ENCODE measurements around the gene PCNX1.

The PCNX1 gene

GRCh38 chr14:70955543-70956480 lies 48.6 kb downstream of the PCNX1 start:
- Histone ChIP-seq H3K4me1 (ENCODE audit: control insufficient read depth, insufficient read depth, low read length) (no peaks in the 10 kb centered on the region), H3K27me3 (ENCODE audit: control insufficient read depth, insufficient read depth, low read length) (no peaks in the 10 kb centered on the region), H3K27ac (ENCODE audit: low read depth, low read length) (no peak overlapping the region), H3K9ac (ENCODE audit: low read length) (no peak overlapping the region), H3K36me3 (ENCODE audit: control insufficient read depth, insufficient read depth, low read length) (no peaks in the 10 kb centered on the region), H3K4me3 (ENCODE audit: low read length) (no peak overlapping the region)

DNA sequence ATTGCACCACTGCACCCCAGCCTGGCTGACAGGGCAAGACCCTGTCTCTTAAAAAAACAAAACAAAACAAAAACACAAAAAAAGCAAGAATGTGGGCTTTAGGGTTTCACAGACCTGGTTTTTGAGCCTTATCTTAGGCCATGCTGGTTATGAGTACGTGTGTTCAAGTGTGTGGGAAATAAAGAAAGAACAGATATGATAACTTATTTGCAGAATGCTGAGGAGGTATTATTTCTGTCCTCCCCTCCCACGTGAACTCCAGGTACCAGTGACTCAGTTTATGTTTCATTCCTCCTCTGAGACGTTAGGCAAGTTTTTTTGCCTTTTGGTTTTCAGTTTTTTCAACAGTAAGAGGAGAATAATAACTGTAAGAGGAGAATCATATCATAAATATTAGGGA lies 49.3 kb downstream of the PCNX1 start:
- H3K27me3 ChIP-seq (ENCODE audit: control insufficient read depth, insufficient read depth, low read length), result no peaks in the 10 kb centered on the region
- no peaks in the 10 kb centered on the region for H3K4me1 ChIP-seq (ENCODE audit: control insufficient read depth, insufficient read depth, low read length)
- no peak overlapping the region for H3K4me3 ChIP-seq (ENCODE audit: low read length)
- H3K27ac ChIP-seq (ENCODE audit: low read depth, low read length), result no peak overlapping the region
- H3K9ac ChIP-seq (ENCODE audit: low read length), result no peak overlapping the region
- H3K36me3 ChIP-seq (ENCODE audit: control insufficient read depth, insufficient read depth, low read length), result no peaks in the 10 kb centered on the region

DNA sequence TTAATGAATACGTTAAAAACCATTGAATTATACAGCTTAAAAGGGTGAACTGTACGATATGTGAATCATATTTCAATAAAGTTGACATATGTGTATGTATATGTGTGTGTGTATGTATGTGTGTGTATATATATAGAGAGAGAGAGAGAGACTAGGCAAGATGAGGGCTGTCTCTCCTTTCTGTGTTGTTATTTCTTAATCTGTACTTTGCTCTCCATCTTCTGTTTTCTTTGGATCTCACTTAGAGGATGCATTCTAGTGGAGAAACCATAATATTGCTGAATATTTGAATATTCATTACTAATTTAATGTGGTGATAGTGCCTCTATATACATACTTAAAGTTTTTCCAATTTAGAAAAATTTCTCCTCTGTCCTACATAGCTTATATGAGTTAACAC lies 50.5 kb downstream of the PCNX1 start:
- Histone ChIP-seq H3K4me1 (ENCODE audit: control insufficient read depth, insufficient read depth, low read length) (no peaks in the 10 kb centered on the region), H3K27ac (ENCODE audit: low read depth, low read length) (no peak overlapping the region), H3K27me3 (ENCODE audit: control insufficient read depth, insufficient read depth, low read length) (no peaks in the 10 kb centered on the region)

DNA sequence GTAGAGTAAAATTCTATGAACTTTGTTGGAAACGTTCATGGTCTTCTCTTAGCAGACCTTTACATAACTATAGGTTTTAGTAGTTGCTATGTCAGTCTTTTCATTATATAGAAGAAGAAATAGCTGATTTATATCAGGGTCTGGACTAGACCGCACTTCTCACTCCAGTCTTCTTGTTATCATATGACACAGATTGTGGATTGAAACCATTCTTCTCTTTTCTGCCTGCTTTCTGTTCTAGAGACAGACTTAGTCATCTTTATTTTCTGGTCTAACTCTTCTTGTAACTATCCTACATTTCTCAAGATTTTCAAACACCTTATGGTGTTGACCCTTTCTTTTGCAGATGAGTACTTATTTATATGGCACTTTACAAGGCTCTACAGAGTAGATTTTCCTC lies 55.7 kb downstream of the PCNX1 start:
- Histone ChIP-seq H3K4me1 (ENCODE audit: control insufficient read depth, insufficient read depth, low read length) (no peaks in the 10 kb centered on the region), H3K27me3 (ENCODE audit: control insufficient read depth, insufficient read depth, low read length) (no peaks in the 10 kb centered on the region), H3K4me3 (ENCODE audit: low read length) (no peak overlapping the region), H3K36me3 (ENCODE audit: control insufficient read depth, insufficient read depth, low read length) (peaks cover 2% of the 10 kb centered on the region), H3K9ac (ENCODE audit: low read length) (no peak overlapping the region), H3K27ac (ENCODE audit: low read depth, low read length) (no peak overlapping the region)

More for the DNA sequence above, 50.5 kb downstream of the PCNX1 start:
- no peak overlapping the region for H3K9ac ChIP-seq (ENCODE audit: low read length)
- peaks cover 2% of the 10 kb centered on the region for H3K36me3 ChIP-seq (ENCODE audit: control insufficient read depth, insufficient read depth, low read length)
- H3K4me3 ChIP-seq (ENCODE audit: low read length), result no peak overlapping the region

DNA sequence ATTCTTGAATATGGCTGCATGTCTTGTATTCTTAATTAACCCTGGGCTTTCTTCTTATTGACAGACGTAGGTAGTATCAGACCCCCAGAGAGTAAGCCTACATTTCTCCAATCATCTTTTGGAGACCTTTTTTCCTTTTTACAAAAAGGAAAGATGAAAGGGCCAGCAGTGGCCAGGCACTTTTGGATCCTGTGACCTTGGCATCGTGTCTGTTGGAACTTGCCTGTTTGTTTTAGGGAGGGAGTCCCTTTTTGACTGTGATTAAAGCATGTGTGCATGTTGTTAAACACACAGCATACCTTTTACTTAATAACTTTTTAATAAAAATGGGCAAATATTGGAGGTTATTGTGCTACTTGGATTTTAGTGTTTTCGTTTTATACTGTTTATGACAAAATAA lies 57.2 kb downstream of the PCNX1 start:
- no peaks in the 10 kb centered on the region for H3K27me3 ChIP-seq (ENCODE audit: control insufficient read depth, insufficient read depth, low read length)
- H3K9ac ChIP-seq (ENCODE audit: low read length), result no peak overlapping the region
- no peaks in the 10 kb centered on the region for H3K4me1 ChIP-seq (ENCODE audit: control insufficient read depth, insufficient read depth, low read length)
- H3K4me3 ChIP-seq (ENCODE audit: low read length), result no peak overlapping the region
- H3K27ac ChIP-seq (ENCODE audit: low read depth, low read length), result no peak overlapping the region
- H3K36me3 ChIP-seq (ENCODE audit: control insufficient read depth, insufficient read depth, low read length), result peaks cover 2% of the 10 kb centered on the region

GRCh38 chr14:70971560-70971959 lies 64.3 kb downstream of the PCNX1 start:
- Histone ChIP-seq H3K36me3 (ENCODE audit: control insufficient read depth, insufficient read depth, low read length) (no peaks in the 10 kb centered on the region), H3K27ac (ENCODE audit: low read depth, low read length) (no peak overlapping the region), H3K27me3 (ENCODE audit: control insufficient read depth, insufficient read depth, low read length) (no peaks in the 10 kb centered on the region), H3K4me3 (ENCODE audit: low read length) (no peak overlapping the region), H3K4me1 (ENCODE audit: control insufficient read depth, insufficient read depth, low read length) (no peaks in the 10 kb centered on the region), H3K9ac (ENCODE audit: low read length) (no peak overlapping the region)

GRCh38 chr14:70972107-70972976 lies 65.1 kb downstream of the PCNX1 start:
- no peaks in the 10 kb centered on the region for H3K4me1 ChIP-seq (ENCODE audit: control insufficient read depth, insufficient read depth, low read length)
- no peaks in the 10 kb centered on the region for H3K27me3 ChIP-seq (ENCODE audit: control insufficient read depth, insufficient read depth, low read length)
- peaks cover 2% of the 10 kb centered on the region for H3K36me3 ChIP-seq (ENCODE audit: control insufficient read depth, insufficient read depth, low read length)
- H3K27ac ChIP-seq (ENCODE audit: low read depth, low read length), result no peak overlapping the region
- no peak overlapping the region for H3K4me3 ChIP-seq (ENCODE audit: low read length)
- no peak overlapping the region for H3K9ac ChIP-seq (ENCODE audit: low read length)

GRCh38 chr14:70976591-70976990 lies 69.3 kb downstream of the PCNX1 start:
- H3K4me3 ChIP-seq (ENCODE audit: low read length), result no peak overlapping the region
- peaks cover 11% of the 10 kb centered on the region for H3K36me3 ChIP-seq (ENCODE audit: control insufficient read depth, insufficient read depth, low read length)
- no peak overlapping the region for H3K27ac ChIP-seq (ENCODE audit: low read depth, low read length)
- no peak overlapping the region for H3K9ac ChIP-seq (ENCODE audit: low read length)
- H3K4me1 ChIP-seq (ENCODE audit: control insufficient read depth, insufficient read depth, low read length), result no peaks in the 10 kb centered on the region
- H3K27me3 ChIP-seq (ENCODE audit: control insufficient read depth, insufficient read depth, low read length), result no peaks in the 10 kb centered on the region

GRCh38 chr14:70981000-70981952 lies 74.0 kb downstream of the PCNX1 start:
- Histone ChIP-seq H3K36me3 (ENCODE audit: control insufficient read depth, insufficient read depth, low read length) (peaks cover 11% of the 10 kb centered on the region), H3K27me3 (ENCODE audit: control insufficient read depth, insufficient read depth, low read length) (no peaks in the 10 kb centered on the region), H3K4me1 (ENCODE audit: control insufficient read depth, insufficient read depth, low read length) (no peaks in the 10 kb centered on the region), H3K9ac (ENCODE audit: low read length) (no peak overlapping the region), H3K27ac (ENCODE audit: low read depth, low read length) (no peak overlapping the region), H3K4me3 (ENCODE audit: low read length) (no peak overlapping the region)

DNA sequence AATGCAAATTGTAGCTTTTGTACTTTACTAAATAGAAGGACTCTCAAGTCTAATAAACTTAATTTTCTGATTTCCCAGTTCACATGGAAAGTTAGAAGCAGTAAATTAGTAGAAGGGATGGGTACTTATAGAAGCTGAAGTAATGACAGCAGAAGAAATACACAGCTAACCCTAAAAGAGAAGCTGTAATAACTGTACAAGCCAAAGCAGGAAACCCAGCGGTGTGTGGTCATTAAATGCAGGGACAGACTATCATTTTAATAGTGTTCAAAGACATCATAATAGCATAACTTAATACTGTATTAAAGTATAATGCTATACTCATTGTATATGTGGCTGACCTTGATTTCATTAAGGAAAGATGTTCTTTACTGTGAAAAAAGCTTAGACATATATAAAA lies 74.9 kb downstream of the PCNX1 start:
- no peak overlapping the region for H3K4me3 ChIP-seq (ENCODE audit: low read length)
- peaks cover 11% of the 10 kb centered on the region for H3K36me3 ChIP-seq (ENCODE audit: control insufficient read depth, insufficient read depth, low read length)
- H3K4me1 ChIP-seq (ENCODE audit: control insufficient read depth, insufficient read depth, low read length), result no peaks in the 10 kb centered on the region
- H3K27me3 ChIP-seq (ENCODE audit: control insufficient read depth, insufficient read depth, low read length), result no peaks in the 10 kb centered on the region
- no peak overlapping the region for H3K9ac ChIP-seq (ENCODE audit: low read length)
- no peak overlapping the region for H3K27ac ChIP-seq (ENCODE audit: low read depth, low read length)

- Histone ChIP-seq H3K27ac (ENCODE audit: low read depth, low read length) (no peak overlapping the region), H3K9ac (ENCODE audit: low read length) (no peak overlapping the region), H3K27me3 (ENCODE audit: control insufficient read depth, insufficient read depth, low read length) (no peaks in the 10 kb centered on the region), H3K4me3 (ENCODE audit: low read length) (no peak overlapping the region), H3K36me3 (ENCODE audit: control insufficient read depth, insufficient read depth, low read length) (no peaks in the 10 kb centered on the region), H3K4me1 (ENCODE audit: control insufficient read depth, insufficient read depth, low read length) (no peaks in the 10 kb centered on the region)
Measured at GRCh38 chr14:70987041-70987440, 79.8 kb downstream of the PCNX1 start.

GRCh38 chr14:70988452-70988851 lies 81.2 kb downstream of the PCNX1 start:
- Histone ChIP-seq H3K4me1 (ENCODE audit: control insufficient read depth, insufficient read depth, low read length) (no peaks in the 10 kb centered on the region), H3K27me3 (ENCODE audit: control insufficient read depth, insufficient read depth, low read length) (no peaks in the 10 kb centered on the region), H3K27ac (ENCODE audit: low read depth, low read length) (no peak overlapping the region), H3K36me3 (ENCODE audit: control insufficient read depth, insufficient read depth, low read length) (no peaks in the 10 kb centered on the region), H3K9ac (ENCODE audit: low read length) (no peak overlapping the region), H3K4me3 (ENCODE audit: low read length) (no peak overlapping the region)
